ENCODE measurements around the gene ARHGEF11.

DNA sequence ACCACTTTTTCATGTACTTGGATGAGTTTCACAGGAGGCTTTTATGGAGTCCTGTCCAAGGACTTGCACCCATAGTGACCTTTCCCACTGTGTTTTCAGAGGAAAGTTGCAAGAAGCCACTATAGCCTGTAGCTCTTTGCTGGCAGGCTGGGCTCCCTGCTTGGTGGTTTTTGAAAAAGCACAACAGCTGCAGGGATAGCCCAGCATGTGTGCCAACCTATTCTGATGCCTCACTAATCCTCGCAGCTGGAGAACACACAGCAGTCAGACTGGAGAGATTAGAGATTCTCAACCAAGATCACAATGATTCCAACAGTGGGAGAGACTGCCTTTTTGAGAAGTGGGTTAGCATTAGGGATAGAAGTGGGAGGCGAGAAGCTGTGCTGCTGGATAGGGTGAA lies 24.1 kb upstream of the ARHGEF11 start:
- TF ChIP-seq, protein P1, sequence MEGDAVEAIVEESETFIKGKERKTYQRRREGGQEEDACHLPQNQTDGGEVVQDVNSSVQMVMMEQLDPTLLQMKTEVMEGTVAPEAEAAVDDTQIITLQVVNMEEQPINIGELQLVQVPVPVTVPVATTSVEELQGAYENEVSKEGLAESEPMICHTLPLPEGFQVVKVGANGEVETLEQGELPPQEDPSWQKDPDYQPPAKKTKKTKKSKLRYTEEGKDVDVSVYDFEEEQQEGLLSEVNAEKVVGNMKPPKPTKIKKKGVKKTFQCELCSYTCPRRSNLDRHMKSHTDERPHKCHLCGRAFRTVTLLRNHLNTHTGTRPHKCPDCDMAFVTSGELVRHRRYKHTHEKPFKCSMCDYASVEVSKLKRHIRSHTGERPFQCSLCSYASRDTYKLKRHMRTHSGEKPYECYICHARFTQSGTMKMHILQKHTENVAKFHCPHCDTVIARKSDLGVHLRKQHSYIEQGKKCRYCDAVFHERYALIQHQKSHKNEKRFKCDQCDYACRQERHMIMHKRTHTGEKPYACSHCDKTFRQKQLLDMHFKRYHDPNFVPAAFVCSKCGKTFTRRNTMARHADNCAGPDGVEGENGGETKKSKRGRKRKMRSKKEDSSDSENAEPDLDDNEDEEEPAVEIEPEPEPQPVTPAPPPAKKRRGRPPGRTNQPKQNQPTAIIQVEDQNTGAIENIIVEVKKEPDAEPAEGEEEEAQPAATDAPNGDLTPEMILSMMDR (conservative IDR thresholded peaks at IDR 0.05) = no peak
- no peak for TF ChIP-seq EZH2 (IDR thresholded peaks at IDR 0.05; ENCODE audit: low read depth)
